Heart right ventricle (tissue), 16 donors: ENCODE measurements around the gene PRPF6. TPM values are rescaled to one million over a fixed set of nuclear protein-coding genes. Genes with fewer than 3 reads are reported as not detected.
A peak's percentile ranks its signal among the peaks of the same experiment; 100 is the strongest.

Source experiments
- ATAC-seq, 8 donors: fragments of 200-7000 bp; cut with Tn5 transposase; one replicate each; pipeline ENCODE4 v1.9.1; 2020; ENCODE audit warnings: mild to moderate bottlenecking in 8 of 8, moderate library complexity in 8 of 8, moderate number of reproducible peaks in 1 of 8
- DNase-seq, 2 donors: peaks; one replicate each; pipeline ENCODE4 v3.0.0-alpha.2; 2020
- H3K27ac ChIP-seq, 10 donors: fragments of 200-600 bp; sonication (generic) in 2 of 10; one replicate each; pipeline versions ENCODE4 v1.5.0 to v1.8.0; 2020 to 2022; ENCODE audit warnings: mild to moderate bottlenecking in 3 of 10
- H3K27me3 ChIP-seq, 7 donors: fragments of 200-600 bp; one replicate each; pipeline ENCODE4 v1.8.0; 2021 to 2022; ENCODE audit warnings: mild to moderate bottlenecking in 2 of 7
- H3K36me3 ChIP-seq, 9 donors: fragments of 200-600 bp; sonication (generic) in 1 of 9; one replicate each; pipeline versions ENCODE4 v1.5.0 to v1.8.0; 2020 to 2022; ENCODE audit warnings: mild to moderate bottlenecking in 2 of 9
- H3K4me1 ChIP-seq, 9 donors: fragments of 200-600 bp; sonication (generic) in 1 of 9; one replicate each; pipeline versions ENCODE4 v1.5.0 to v1.8.0; 2020 to 2022; ENCODE audit warnings: mild to moderate bottlenecking in 4 of 9
- H3K4me3 ChIP-seq, 10 donors: fragments of 200-600 bp; sonication (generic) in 2 of 10; one replicate each; pipeline versions ENCODE4 v1.5.0 to v1.8.0; 2020 to 2022; ENCODE audit warnings: mild to moderate bottlenecking in 7 of 10, moderate library complexity in 2 of 10
- H3K9me3 ChIP-seq, 11 donors: fragments of 200-600 bp in 10 of 11; sonication (generic) in 2 of 11; one replicate each; pipeline versions ENCODE4 v1.5.0 to v1.8.0; 2013 to 2022; ENCODE audit warnings: mild to moderate bottlenecking in 2 of 11, control low read depth in 1 of 11, moderate library complexity in 1 of 11
- WGBS, 2 donors: extraction: QIAGEN DNeasy Blood & Tissue Kit; methylation state at CpG; one replicate each; pipeline ENCODE4 v1.1.7; 2013; ENCODE audit warnings: inconsistent platforms in 1 of 2; 5-methylcytosine and 5-hydroxymethylcytosine counted together
- intact Hi-C, 10 donors: fragments of 100-400 bp; cut with DNase I; formaldehyde crosslinking; loops; one replicate each; pipeline versions ENCODE4 v1.11.1 to v1.14.2; 2022
- polyA plus RNA-seq, 2 donors: library from polyadenylated mRNA; stranded (reverse); fragments of 200-250 nt; gene quantifications; one replicate each; pipeline ENCODE4 v1.2.3, GENCODE V29; 2013
- total RNA-seq, 10 donors: library from RNA; stranded (reverse); fragmentation: NEBNext Ultra II Directional in 3 of 10; extraction: Animal tissue kit (Norgen Biotek cat#: 25700) in 3 of 10; gene quantifications; one replicate each; pipeline versions ENCODE4 v1.2.1 to v1.2.4, GENCODE V29; 2021 to 2023
- TF ChIP-seq, protein P1 (sequence below), 9 donors: fragments of 200-600 bp; sonication (generic) in 2 of 9; IDR thresholded peaks; one replicate each; pipeline versions ENCODE4 v1.5.0 to v1.8.0; 2021 to 2022; ENCODE audit warnings: antibody characterized with exemption in 9 of 9, mild to moderate bottlenecking in 5 of 9, moderate library complexity in 1 of 9
- donor health status: Arrhythmogenic right ventricular cardiomyopathy.
- donor health status: ischemic (EF 13 %, LVEDD 7.1; RV severe dilation, severe dysfunction).
- donor health status: healthy with polysubstance abuse.
- donor health status: DM: no; HTN: yes; CAD: no.
- donor health status: DM: no; HTN: no; CAD: no.
- donor health status: ischemic (EF 25% LVEDD 6.9; RV normal size, moderate dysfunction).
- donor health status: ischemic (EF 25% LVEDD 5.7; RV mildly dilated, moderate dysfunction).
- donor health status: healthy.
- donor health status: DM: yes; HTN: yes; CAD: no.
- donor health status: Ischemic cardiomyopathy.
- donor health status: ischemic (EF 35%, LVEDD 5.7; RV mildly dilated, moderate dysfunction).
- donor health status: nonischemic (EF 11% LVEDD 7.7; RV severe dilation, severe dysfunction).
- donor health status: DM: yes; HTN: yes; CAD: no.
- donor health status: PGD.
- donor health status: ischemic (EF 29% LVEDD 5.4; RV normal size, mild dysfunction).
- donor health status: nonischemic (EF 23%, LVEDD 6.1; RV moderate dilation, normal function).

Gene PRPF6
- total and polyA plus RNA-seq, 12 donors: 27.8 to 53.6 (median 48.1) TPM

DNA sequence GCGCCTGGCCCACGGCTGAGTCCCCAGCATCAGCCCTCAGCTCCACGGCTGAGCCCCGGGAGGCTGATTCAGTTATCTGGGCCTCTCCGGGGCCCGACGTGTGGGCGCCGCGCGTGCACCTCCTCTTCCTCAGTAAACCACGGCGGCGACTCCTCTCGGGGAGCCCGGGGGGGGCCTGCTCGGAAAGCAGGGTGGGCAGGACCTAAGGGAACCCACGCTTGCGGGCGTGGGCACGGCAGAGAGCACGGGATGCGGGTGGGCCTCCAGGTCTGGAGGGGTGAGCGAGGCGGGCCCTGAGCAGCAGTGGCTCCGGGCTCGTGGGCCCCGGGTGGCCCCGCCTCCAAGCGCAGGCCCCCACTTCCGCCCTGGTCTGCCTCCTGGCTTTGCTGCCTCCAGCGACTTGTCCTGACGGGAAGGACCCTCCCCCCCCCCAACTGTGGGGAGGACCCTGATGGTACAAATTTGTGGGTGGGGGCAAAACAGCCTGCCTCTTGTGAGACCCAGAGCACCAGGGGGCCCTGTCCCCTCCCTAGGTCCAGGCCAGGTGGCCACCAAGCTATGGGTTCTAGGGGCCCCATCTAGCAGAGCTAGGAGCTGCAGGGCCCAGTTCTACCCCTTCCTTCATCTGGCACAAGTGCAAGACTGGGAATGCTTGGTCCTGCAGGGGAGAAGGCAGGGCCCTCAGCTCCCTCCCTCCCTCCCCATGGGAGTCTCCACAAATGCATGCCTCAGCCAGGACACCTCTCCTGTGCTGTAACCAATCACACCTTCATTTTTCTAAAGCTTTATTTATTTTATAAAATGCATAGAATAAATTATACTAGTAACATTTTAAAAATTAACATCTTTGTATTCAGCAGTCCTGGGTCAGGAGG, 41.6 kb upstream of the PRPF6 start:
- peak in 1 of 2 donors; percentile 0 for DNase-seq
- 78 to 86% methylated on average over 28 to 33 of the region's 33 CpGs for WGBS, 2 donors

DNA sequence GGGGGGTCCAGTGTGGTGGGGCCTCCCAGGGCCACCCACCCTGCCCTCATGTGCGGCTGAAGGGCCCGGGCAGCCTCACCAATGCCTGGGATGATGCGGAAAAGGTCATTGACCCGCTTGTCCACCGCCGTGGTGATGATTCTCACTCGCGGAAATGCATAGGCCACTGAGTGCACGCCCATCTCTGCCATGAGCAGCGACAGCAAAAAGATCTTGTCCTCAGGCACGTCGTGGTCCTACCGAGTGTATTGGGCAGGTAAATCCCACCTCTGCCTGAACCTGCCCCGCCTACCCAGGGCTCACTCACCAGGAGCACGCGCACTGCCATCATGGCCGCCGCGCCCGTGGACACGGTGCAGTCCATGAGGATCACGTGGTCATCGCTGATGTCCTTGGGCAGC, 40.9 kb upstream of the PRPF6 start:
- no peaks in the 10 kb centered on the region for H3K27me3 ChIP-seq
- ATAC-seq (no peak), DNase-seq (peak in 1 of 2 donors; percentile 8)
- intact Hi-C loops: no loop called here
- H3K36me3 ChIP-seq: peaks cover 0 to 86% (median 57%) of the 10 kb centered on the region in 9 donors
- 83 to 93% methylated on average over 23 of the region's 23 CpGs for WGBS, 2 donors
- H3K9me3 ChIP-seq: no peaks in the 10 kb centered on the region
- H3K27ac ChIP-seq: no peak overlapping the region
- H3K4me1 ChIP-seq: peaks cover 11 to 29% (median 21%) of the 10 kb centered on the region in 9 donors
- H3K4me3 ChIP-seq: no peak overlapping the region
- TF ChIP-seq, protein P1, sequence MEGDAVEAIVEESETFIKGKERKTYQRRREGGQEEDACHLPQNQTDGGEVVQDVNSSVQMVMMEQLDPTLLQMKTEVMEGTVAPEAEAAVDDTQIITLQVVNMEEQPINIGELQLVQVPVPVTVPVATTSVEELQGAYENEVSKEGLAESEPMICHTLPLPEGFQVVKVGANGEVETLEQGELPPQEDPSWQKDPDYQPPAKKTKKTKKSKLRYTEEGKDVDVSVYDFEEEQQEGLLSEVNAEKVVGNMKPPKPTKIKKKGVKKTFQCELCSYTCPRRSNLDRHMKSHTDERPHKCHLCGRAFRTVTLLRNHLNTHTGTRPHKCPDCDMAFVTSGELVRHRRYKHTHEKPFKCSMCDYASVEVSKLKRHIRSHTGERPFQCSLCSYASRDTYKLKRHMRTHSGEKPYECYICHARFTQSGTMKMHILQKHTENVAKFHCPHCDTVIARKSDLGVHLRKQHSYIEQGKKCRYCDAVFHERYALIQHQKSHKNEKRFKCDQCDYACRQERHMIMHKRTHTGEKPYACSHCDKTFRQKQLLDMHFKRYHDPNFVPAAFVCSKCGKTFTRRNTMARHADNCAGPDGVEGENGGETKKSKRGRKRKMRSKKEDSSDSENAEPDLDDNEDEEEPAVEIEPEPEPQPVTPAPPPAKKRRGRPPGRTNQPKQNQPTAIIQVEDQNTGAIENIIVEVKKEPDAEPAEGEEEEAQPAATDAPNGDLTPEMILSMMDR (IDR thresholded peaks at IDR 0.05): no peak

More for the DNA sequence above, 41.6 kb upstream of the PRPF6 start:
- no peak overlapping the region for H3K27ac ChIP-seq
- no peak for ATAC-seq
- no peaks in the 10 kb centered on the region for H3K9me3 ChIP-seq
- peaks cover 11 to 25% (median 20%) of the 10 kb centered on the region in 9 donors for H3K4me1 ChIP-seq
- intact Hi-C loops: no loop called here
- H3K36me3 ChIP-seq: peaks cover 0 to 86% (median 53%) of the 10 kb centered on the region in 9 donors
- no peaks in the 10 kb centered on the region for H3K27me3 ChIP-seq
- TF ChIP-seq, protein P1 (IDR thresholded peaks at IDR 0.05): no peak
- H3K4me3 ChIP-seq: no peak overlapping the region

DNA sequence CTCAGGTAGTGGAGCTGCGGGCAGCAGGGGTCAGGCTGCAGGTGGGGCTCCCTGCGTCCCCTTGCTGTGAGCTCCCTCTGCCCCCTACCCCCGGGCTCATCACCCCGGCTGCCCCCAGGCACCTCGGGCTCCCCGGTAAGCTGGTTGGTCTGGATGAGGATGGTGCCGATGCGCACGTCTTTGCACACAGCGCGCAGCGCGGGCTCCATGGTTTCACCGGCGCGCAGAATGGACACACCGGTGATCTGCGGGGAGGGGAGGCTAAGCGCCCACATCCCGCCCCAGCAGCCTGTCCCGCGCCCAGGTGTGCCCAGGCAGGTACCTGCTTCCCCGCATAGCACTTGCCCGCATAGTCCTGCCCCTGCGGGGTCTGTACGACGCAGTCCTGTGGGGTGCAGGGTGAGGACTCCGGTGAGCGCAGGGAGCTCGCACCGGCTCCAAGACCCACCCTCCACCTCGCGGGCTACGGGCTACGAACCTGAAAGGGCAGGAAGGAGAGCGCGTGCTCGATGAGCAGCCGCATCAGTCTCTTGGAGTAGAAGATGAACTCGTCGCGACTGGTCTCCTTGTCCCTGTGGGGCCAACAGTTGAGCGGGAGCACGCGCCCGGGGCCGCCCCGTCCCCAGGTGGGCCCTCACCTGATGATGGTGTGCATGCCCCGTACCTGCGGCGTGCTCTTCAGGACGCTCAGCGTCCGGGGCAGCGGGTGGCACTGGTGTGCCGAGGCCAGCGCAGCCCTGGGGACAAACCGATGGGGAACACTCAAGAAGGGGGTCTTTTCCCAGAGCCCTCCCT, 40.3 kb upstream of the PRPF6 start:
- intact Hi-C loops: no loop called here
- H3K36me3 ChIP-seq: peaks cover 0 to 86% (median 57%) of the 10 kb centered on the region in 9 donors
- TF ChIP-seq, protein P1 (IDR thresholded peaks at IDR 0.05): no peak

More for the DNA sequence above, 40.3 kb upstream of the PRPF6 start:
- ATAC-seq (peak in 1 of 8 donors; percentile 25), DNase-seq (no peak)
- WGBS, 2 donors: 88 to 93% methylated on average over 58 of the region's 58 CpGs
- no peak overlapping the region for H3K4me3 ChIP-seq
- H3K4me1 ChIP-seq: peaks cover 11 to 33% (median 26%) of the 10 kb centered on the region in 9 donors
- H3K27ac ChIP-seq: peak overlapping the region in 4 of 10 donors; percentile 58 to 79 (median 66)
- no peaks in the 10 kb centered on the region for H3K9me3 ChIP-seq
- H3K27me3 ChIP-seq: no peaks in the 10 kb centered on the region
